Measurements from ENCODE around the gene SOS1.

DNA sequence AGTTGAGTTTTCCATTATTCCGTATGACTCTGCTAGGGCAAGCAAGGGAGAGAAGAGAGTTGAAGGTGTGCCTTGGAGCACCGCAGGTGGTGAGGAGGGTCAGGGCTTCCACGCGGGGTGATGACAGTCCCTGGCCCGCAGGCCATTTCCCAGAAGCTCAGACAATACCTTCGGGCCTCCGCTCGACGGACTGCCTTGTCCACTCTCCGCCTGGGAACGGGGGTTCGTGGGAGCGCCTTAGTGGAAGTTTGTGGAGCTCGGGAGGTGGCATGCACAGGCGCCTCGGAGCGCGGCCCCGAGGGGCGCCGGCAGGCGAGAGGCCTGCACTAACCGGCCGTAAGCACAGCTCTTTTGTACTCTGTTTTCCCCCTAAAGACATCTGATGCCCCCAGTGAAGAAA lies 161.4 kb downstream of the SOS1 start:
- TF ChIP-seq POLR2A (IDR thresholded peaks at IDR 0.05; ENCODE audit: low read length) (no peak), GATA1 (IDR thresholded peaks at IDR 0.05; ENCODE audit: low read depth, low read length) (no peak)
